GM12878 (cell line): ENCODE data around the gene NCKAP5L. TPM values are rescaled to one million over a fixed set of nuclear protein-coding genes. Genes with fewer than 3 reads are reported as not detected.

Source experiments
- ATAC-seq: fragments of 200-7000 bp; cut with Tn5 transposase; 3 replicates; pipeline ENCODE4 v1.9.1; 2020; ENCODE audit warnings: mild to moderate bottlenecking, moderate library complexity
- BruUV-seq: library from RNA; stranded (reverse); fragments of 400-500 nt; replicated peaks from 2 replicates; lab custom pipeline; 2021; lab: Mats Ljungman, UMichigan
- CTCF ChIA-PET: fragments of 300-600 bp; sonication (Branson Sonifier 250); formaldehyde crosslinking; extraction: SDS; loops from one replicate; lab custom pipeline; 2021; ENCODE audit warnings: inconsistent platforms; lab: Yijun Ruan, JAX
- POLR2A ChIA-PET: fragments of 350-600 bp; formaldehyde crosslinking; extraction: SDS; loops from one replicate; lab custom pipeline; 2021; ENCODE audit warnings: inconsistent platforms; lab: Charles Lee
- RAD21 ChIA-PET: fragments of 300-600 bp; sonication (Branson Sonifier 250); formaldehyde crosslinking; loops from one replicate; lab custom pipeline; 2023; ENCODE audit warnings: antibody characterized with exemption; ENCODE audit not compliant: unreplicated experiment; lab: Charles Lee
- SMC1A ChIA-PET: fragments of 300-600 bp; sonication (Branson Sonifier 250); formaldehyde crosslinking; loops from one replicate; lab custom pipeline; 2023; ENCODE audit not compliant: unreplicated experiment, uncharacterized antibody; lab: Charles Lee
- DNase-seq: peaks from one replicate; pipeline ENCODE4 v3.0.0-alpha.2; 2011; ENCODE audit warnings: low read depth, low spot score
- FAIRE-seq: peaks from 3 replicates; lab custom pipeline; 2011; peaks lifted over from hg19 to GRCh38; lab: Jason Lieb, UNC
- H2AFZ ChIP-seq: 2 replicates; pipeline ENCODE4 v1.6.0; 2011; ENCODE audit warnings: low read depth, low read length, control low read depth; ENCODE audit not compliant: control insufficient read depth
- H3K27ac ChIP-seq: 2 replicates; pipeline ENCODE4 v1.5.1; 2011; ENCODE audit warnings: control low read depth; ENCODE audit not compliant: control insufficient read depth, insufficient read depth
- H3K27me3 ChIP-seq, 2 experiments: replicated peaks in 1 of 2; 2 replicates each; pipeline versions ENCODE4 v1.6.0 to v1.6.1; 2011; ENCODE audit warnings: low read length in 1 of 2; ENCODE audit not compliant: control insufficient read depth in 2 of 2, insufficient read depth in 2 of 2
- H3K36me3 ChIP-seq, 2 experiments: 2 replicates each; pipeline ENCODE4 v1.5.1; 2011; ENCODE audit warnings: low read length in 1 of 2; ENCODE audit not compliant: control insufficient read depth in 2 of 2, insufficient read depth in 2 of 2
- H3K4me1 ChIP-seq: 2 replicates; pipeline ENCODE4 v1.6.1; 2011; ENCODE audit warnings: mild to moderate bottlenecking, low read length, moderate library complexity, mixed read lengths; ENCODE audit not compliant: control insufficient read depth, insufficient read depth
- H3K4me2 ChIP-seq: 2 replicates; pipeline ENCODE4 v1.6.0; 2011; ENCODE audit warnings: control low read depth; ENCODE audit not compliant: control insufficient read depth, insufficient read depth
- H3K4me3 ChIP-seq: fragments of 200-600 bp; sonication (generic); 2 replicates; pipeline ENCODE4 v1.5.1; 2016
- H3K79me2 ChIP-seq: 2 replicates; pipeline ENCODE4 v1.6.0; 2011; ENCODE audit warnings: low read length; ENCODE audit not compliant: control insufficient read depth, insufficient read depth
- H3K9ac ChIP-seq: 2 replicates; pipeline ENCODE4 v1.8.0; 2011; ENCODE audit warnings: low read length, control low read depth, mixed read lengths; ENCODE audit not compliant: control insufficient read depth, insufficient read depth
- H3K9me3 ChIP-seq: replicated peaks from 3 replicates; pipeline ENCODE4 v1.5.1; 2011; ENCODE audit warnings: mild to moderate bottlenecking, low read length; ENCODE audit not compliant: control insufficient read depth, insufficient read depth
- H4K20me1 ChIP-seq: 2 replicates; pipeline ENCODE4 v1.6.0; 2011; ENCODE audit not compliant: control insufficient read depth, insufficient read depth
- ASH2L ChIP-seq: fragments of 300-600, 200-600 bp; sonication (generic); IDR thresholded peaks from 2 replicates; pipeline ENCODE4 v1.6.1; 2017; ENCODE audit warnings: low read depth, mild to moderate bottlenecking, borderline replicate concordance
- CHD4 ChIP-seq: fragments of 200-600 bp; sonication (generic); IDR thresholded peaks from 2 replicates; pipeline ENCODE4 v1.6.1; 2016; ENCODE audit warnings: mild to moderate bottlenecking
- CREM ChIP-seq: IDR thresholded peaks from 2 replicates; pipeline ENCODE4 v1.6.1; 2014; ENCODE audit warnings: antibody characterized with exemption, low read depth
- DPF2 ChIP-seq: fragments of 450-650 bp; IDR thresholded peaks from 2 replicates; pipeline ENCODE4 v1.6.1; 2017; ENCODE audit warnings: mild to moderate bottlenecking
- GABPA ChIP-seq: IDR thresholded peaks from 2 replicates; pipeline ENCODE4 v1.6.1; 2014; ENCODE audit warnings: antibody characterized with exemption, low read depth, mild to moderate bottlenecking, inconsistent platforms
- HCFC1 ChIP-seq: fragments of 150-350 bp; IDR thresholded peaks from 2 replicates; pipeline ENCODE4 v1.6.1; 2014; ENCODE audit warnings: low read length
- IKZF2 ChIP-seq, 2 experiments: fragments of 450-650 bp; IDR thresholded peaks; 2 replicates each; pipeline ENCODE4 v1.6.1; 2017; ENCODE audit warnings: mild to moderate bottlenecking in 2 of 2, moderate library complexity in 2 of 2
- KLF5 ChIP-seq: fragments of 450-650 bp; IDR thresholded peaks from 2 replicates; pipeline ENCODE4 v1.6.1; 2014; ENCODE audit warnings: mild to moderate bottlenecking; ENCODE audit not compliant: partially characterized antibody
- NBN ChIP-seq: fragments of 450-650 bp; IDR thresholded peaks from 2 replicates; pipeline ENCODE4 v1.6.1; 2016
- POU2F2 ChIP-seq: IDR thresholded peaks from 3 replicates; pipeline ENCODE4 v1.6.1; 2011; ENCODE audit warnings: low read depth, mild to moderate bottlenecking, low read length, borderline replicate concordance
- STAT3 ChIP-seq: IDR thresholded peaks from 2 replicates; pipeline ENCODE4 v1.6.1; 2011; ENCODE audit warnings: low read depth, low read length, improper control_type of control experiment
- TARDBP ChIP-seq: IDR thresholded peaks from 2 replicates; pipeline ENCODE4 v1.6.1; 2016; ENCODE audit warnings: borderline replicate concordance
- TCF7 ChIP-seq: IDR thresholded peaks from 2 replicates; pipeline ENCODE4 v1.6.1; 2014; ENCODE audit warnings: antibody characterized with exemption, borderline replicate concordance
- WRNIP1 ChIP-seq: IDR thresholded peaks from 2 replicates; pipeline ENCODE4 v1.6.1; 2011; ENCODE audit warnings: low read depth, low read length, improper control_type of control experiment, borderline replicate concordance
- WGBS: methylation state at CpG from one replicate; pipeline ENCODE4 v1.1.6; 2016; ENCODE audit warnings: low lambda C conversion rate; ENCODE audit not compliant: insufficient replicate concordance, insufficient coverage; ENCODE audit errors: missing lambda C conversion rate; 5-methylcytosine and 5-hydroxymethylcytosine counted together
- in situ Hi-C: fragments of 300-500 bp; cut with MboI; formaldehyde crosslinking; loops from 9 replicates; pipeline ENCODE4 v1.14.3; 2018; ENCODE audit warnings: mixed read lengths
- intact Hi-C: fragments of 100-400 bp; cut with micrococcal nuclease; formaldehyde crosslinking; loops from one replicate; pipeline ENCODE4 v1.14.2; 2022; ENCODE audit not compliant: unreplicated experiment
- polyA plus RNA-seq, 11 experiments: library from polyadenylated mRNA; depleted of rRNA in 4 of 11; unstranded in 6 of 11; stranded (reverse) in 5 of 11; fragments of >200 nt; fragmentation: Nextera tagmentation in 4 of 11; fragmentation: Illumina TruSeq in 1 of 11; extraction: Ambion mirVana in 4 of 11; extraction: Trizol in 1 of 11; gene quantifications; 1 replicate in 1 of 11; 2 replicates in 10 of 11; pipeline versions ENCODE4 v1.2.1 to v1.2.3, GENCODE V29; 2011 to 2016; ENCODE audit warnings: inconsistent platforms in 2 of 11, missing spikeins in 2 of 11, low read depth in 1 of 11
- total RNA-seq, 4 experiments: library from RNA; depleted of rRNA in 3 of 4; stranded (reverse); fragments of >200 nt in 3 of 4; fragmentation: Illumina TruSeq in 1 of 4; extraction: Trizol in 1 of 4; gene quantifications; 2 replicates each; pipeline versions ENCODE4 v1.2.1 to v1.2.3, GENCODE V29; 2013 to 2021
- TF ChIP-seq, protein P1 (sequence below): fragments of 450-650 bp; IDR thresholded peaks from 2 replicates; pipeline ENCODE4 v1.6.1; 2017; ENCODE audit warnings: mild to moderate bottlenecking, moderate library complexity

Gene NCKAP5L
- total and polyA plus RNA-seq, 10 of the 15 experiments (the other 5 are each of a cell fraction or from before 2014, with no cell fraction given): 0.03 to 15.8 (median 4.4) TPM

DNA sequence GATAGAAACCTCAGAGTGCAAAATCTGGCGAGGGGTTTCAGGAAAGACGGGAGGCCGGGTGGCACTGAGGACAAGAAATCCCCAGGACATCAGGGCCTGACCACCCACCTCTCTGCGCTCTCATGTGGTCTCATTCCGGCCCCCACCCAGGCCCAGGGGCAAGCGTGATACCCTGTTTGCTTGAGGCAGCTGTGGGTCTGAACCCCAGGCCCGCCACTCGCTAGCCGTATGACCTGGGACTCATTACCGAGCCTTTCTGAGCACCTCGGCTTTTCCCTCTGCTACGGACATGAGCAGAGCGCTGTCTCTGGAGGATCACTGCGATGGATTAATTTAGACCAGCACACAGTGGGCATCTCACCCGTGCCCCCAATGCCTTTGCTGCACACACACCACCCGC lies 40.2 kb upstream of the NCKAP5L start:
- TF ChIP-seq NBN: no peak
- TF ChIP-seq WRNIP1: no peak
- no peak for TF ChIP-seq DPF2
- TF ChIP-seq, protein P1, sequence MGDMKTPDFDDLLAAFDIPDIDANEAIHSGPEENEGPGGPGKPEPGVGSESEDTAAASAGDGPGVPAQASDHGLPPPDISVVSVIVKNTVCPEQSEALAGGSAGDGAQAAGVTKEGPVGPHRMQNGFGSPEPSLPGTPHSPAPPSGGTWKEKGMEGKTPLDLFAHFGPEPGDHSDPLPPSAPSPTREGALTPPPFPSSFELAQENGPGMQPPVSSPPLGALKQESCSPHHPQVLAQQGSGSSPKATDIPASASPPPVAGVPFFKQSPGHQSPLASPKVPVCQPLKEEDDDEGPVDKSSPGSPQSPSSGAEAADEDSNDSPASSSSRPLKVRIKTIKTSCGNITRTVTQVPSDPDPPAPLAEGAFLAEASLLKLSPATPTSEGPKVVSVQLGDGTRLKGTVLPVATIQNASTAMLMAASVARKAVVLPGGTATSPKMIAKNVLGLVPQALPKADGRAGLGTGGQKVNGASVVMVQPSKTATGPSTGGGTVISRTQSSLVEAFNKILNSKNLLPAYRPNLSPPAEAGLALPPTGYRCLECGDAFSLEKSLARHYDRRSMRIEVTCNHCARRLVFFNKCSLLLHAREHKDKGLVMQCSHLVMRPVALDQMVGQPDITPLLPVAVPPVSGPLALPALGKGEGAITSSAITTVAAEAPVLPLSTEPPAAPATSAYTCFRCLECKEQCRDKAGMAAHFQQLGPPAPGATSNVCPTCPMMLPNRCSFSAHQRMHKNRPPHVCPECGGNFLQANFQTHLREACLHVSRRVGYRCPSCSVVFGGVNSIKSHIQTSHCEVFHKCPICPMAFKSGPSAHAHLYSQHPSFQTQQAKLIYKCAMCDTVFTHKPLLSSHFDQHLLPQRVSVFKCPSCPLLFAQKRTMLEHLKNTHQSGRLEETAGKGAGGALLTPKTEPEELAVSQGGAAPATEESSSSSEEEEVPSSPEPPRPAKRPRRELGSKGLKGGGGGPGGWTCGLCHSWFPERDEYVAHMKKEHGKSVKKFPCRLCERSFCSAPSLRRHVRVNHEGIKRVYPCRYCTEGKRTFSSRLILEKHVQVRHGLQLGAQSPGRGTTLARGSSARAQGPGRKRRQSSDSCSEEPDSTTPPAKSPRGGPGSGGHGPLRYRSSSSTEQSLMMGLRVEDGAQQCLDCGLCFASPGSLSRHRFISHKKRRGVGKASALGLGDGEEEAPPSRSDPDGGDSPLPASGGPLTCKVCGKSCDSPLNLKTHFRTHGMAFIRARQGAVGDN: no peak
- no peak for TF ChIP-seq STAT3
- no peak for TF ChIP-seq IKZF2 (IDR thresholded peaks at IDR 0.05)
- no peak for TF ChIP-seq KLF5
- no peak for TF ChIP-seq CHD4
- no peak for TF ChIP-seq TARDBP
- no peak for TF ChIP-seq TCF7
- no peak for TF ChIP-seq HCFC1
- TF ChIP-seq CREM: no peak
- no peak for TF ChIP-seq ASH2L
- TF ChIP-seq GABPA: no peak
- no peak for TF ChIP-seq POU2F2
- ChIA-PET CTCF (interaction anchor here (0.9 to 3.7 kb wide), 7 partner anchors 14 to 202 kb away, joined by 3 to 21 read pairs (median 4); no protein-coding TSS in a partner anchor), SMC1A (interaction anchor here (1.1 kb wide), 1 partner anchor 91 kb away, joined by 3 read pairs; no protein-coding TSS in a partner anchor), POLR2A (no interaction called here), RAD21 (interaction anchor here (1.4 kb wide), 1 partner anchor 127 kb away, joined by 3 read pairs; the partner anchor contains the start of gene TMBIM6)
- BruUV-seq: no TSS peak
- H3K4me3 ChIP-seq: no peak overlapping the region
- FAIRE-seq: no peak
- no peak overlapping the region for H2AFZ ChIP-seq
- no peak for ATAC-seq
- H3K79me2 ChIP-seq: no peaks in the 10 kb centered on the region
- no peaks in the 10 kb centered on the region for H3K4me1 ChIP-seq
- no peaks in the 10 kb centered on the region; a peak in 2 of 4 replicates for H3K27me3 ChIP-seq
- intact Hi-C loops: loop anchor here (5.0 to 10.0 kb wide), 2 partner anchors 186 to 204 kb away; partner anchors contain the start of gene ASIC1
- in situ Hi-C loops: no loop called here
- no peak for DNase-seq
- no peak overlapping the region for H3K9ac ChIP-seq
- 58% methylated on average over 16 of the region's 16 CpGs for WGBS
- no peaks in the 10 kb centered on the region for H3K36me3 ChIP-seq
- H3K27ac ChIP-seq: no peak overlapping the region
- no peaks in the 10 kb centered on the region for H3K9me3 ChIP-seq
- no peak overlapping the region for H3K4me2 ChIP-seq
- 0 out of 2 replicates have a peak, but pooled peaks cover 2% of the 10 kb centered on the region for H4K20me1 ChIP-seq
